OCI-LY7 (cell line): ENCODE data around the gene FNTB.

Experiments
- EZH2phosphoT487 ChIP-seq: fragments of 200-600 bp; sonication (generic); IDR thresholded peaks from 2 replicates; pipeline ENCODE4 v1.6.1; 2018; ENCODE audit warnings: low read depth, borderline replicate concordance, mild to moderate bottlenecking, mixed run types, antibody characterized with exemption, low read length, moderate library complexity, mixed read lengths
- TF ChIP-seq, protein P1 (sequence below): fragments of 200-600 bp; sonication (generic); conservative IDR thresholded peaks from 2 replicates; pipeline ENCODE4 v1.5.1; 2014; ENCODE audit warnings: mild to moderate bottlenecking, antibody characterized with exemption, low read length, moderate library complexity, mixed read lengths

DNA sequence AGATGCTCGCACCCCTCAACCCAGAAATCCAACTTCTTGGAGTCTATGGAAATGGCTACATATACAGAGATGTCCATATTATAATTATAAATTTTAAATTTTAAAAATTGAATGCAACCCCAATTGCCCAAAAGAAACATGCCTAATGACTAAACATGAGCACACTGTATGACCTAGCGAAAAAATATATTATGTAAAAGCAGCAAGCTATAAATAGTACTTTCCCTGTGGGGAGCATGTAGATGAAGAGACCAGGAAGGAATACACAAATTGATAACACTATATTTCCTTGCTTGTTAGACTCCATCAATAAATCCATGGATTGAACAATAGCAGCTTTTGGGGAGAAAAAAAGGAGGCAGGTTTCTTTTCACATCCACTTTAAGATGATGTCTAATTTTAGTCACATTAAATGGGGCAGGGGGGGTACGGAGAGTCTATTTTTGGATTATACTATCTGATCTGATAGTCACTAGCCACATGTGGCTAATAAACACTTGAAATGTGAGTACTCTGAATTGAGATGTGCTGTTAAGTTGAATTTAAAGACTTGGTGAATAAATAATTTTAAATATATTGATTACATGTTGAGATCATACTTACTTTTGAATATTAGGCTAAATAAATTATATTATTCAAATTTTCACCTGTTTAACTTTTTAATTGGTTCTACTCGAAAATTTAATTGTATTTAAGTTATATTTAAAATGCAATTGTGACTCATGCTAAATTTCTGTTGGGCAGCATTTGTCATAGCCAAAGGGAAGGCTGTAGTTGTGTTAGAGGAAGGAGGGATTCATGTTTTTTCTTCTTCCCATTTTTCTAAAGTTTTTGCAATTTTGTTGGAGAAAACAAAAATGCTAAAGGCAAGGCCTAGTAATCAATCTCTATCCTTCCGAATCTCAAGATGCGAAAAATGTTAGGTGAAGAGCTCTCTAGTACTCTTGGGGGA, 98.1 kb downstream of the FNTB start:
- TF ChIP-seq, protein P1, sequence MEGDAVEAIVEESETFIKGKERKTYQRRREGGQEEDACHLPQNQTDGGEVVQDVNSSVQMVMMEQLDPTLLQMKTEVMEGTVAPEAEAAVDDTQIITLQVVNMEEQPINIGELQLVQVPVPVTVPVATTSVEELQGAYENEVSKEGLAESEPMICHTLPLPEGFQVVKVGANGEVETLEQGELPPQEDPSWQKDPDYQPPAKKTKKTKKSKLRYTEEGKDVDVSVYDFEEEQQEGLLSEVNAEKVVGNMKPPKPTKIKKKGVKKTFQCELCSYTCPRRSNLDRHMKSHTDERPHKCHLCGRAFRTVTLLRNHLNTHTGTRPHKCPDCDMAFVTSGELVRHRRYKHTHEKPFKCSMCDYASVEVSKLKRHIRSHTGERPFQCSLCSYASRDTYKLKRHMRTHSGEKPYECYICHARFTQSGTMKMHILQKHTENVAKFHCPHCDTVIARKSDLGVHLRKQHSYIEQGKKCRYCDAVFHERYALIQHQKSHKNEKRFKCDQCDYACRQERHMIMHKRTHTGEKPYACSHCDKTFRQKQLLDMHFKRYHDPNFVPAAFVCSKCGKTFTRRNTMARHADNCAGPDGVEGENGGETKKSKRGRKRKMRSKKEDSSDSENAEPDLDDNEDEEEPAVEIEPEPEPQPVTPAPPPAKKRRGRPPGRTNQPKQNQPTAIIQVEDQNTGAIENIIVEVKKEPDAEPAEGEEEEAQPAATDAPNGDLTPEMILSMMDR: no peak
- no peak for TF ChIP-seq EZH2phosphoT487
